GM10847 (cell line): ENCODE results near the gene MRPL1.

ENCODE experiments used
- POLR2A ChIP-seq: IDR thresholded peaks from 2 replicates; pipeline ENCODE4 v1.6.1; 2011; ENCODE audit not compliant: insufficient read length; ENCODE audit errors: extremely low read depth

Gene MRPL1

GRCh38 chr4:77927991-77928925 lies 65.6 kb downstream of the MRPL1 start:
- no peak for TF ChIP-seq POLR2A

- TF ChIP-seq POLR2A: no peak
These were observed 67.6 kb downstream of the MRPL1 start for GRCh38 chr4:77930154-77930639.

- TF ChIP-seq POLR2A: no peak
These were observed 68.2 kb downstream of the MRPL1 start for GRCh38 chr4:77930876-77931275.

- no peak for TF ChIP-seq POLR2A
These were observed 69.0 kb downstream of the MRPL1 start for GRCh38 chr4:77931452-77932135.

- no peak for TF ChIP-seq POLR2A
These were observed 75.9 kb downstream of the MRPL1 start for GRCh38 chr4:77938560-77938959.

GRCh38 chr4:77950203-77950602 lies 87.6 kb downstream of the MRPL1 start:
- TF ChIP-seq POLR2A: no peak

GRCh38 chr4:77952457-77952856 lies 89.8 kb downstream of the MRPL1 start:
- TF ChIP-seq POLR2A: no peak

- no peak for TF ChIP-seq POLR2A
These were observed 92.1 kb downstream of the MRPL1 start for GRCh38 chr4:77954690-77955089.

GRCh38 chr4:77956917-77957316 lies 94.3 kb downstream of the MRPL1 start:
- TF ChIP-seq POLR2A: no peak

- no peak for TF ChIP-seq POLR2A
These were observed 96.3 kb downstream of the MRPL1 start for GRCh38 chr4:77958897-77959296.

GRCh38 chr4:77959566-77960338 lies 97.1 kb downstream of the MRPL1 start:
- no peak for TF ChIP-seq POLR2A

- no peak for TF ChIP-seq POLR2A
These were observed 97.7 kb downstream of the MRPL1 start for GRCh38 chr4:77960367-77960766.

GRCh38 chr4:77963004-77963403 lies 100.4 kb downstream of the MRPL1 start:
- no peak for TF ChIP-seq POLR2A

GRCh38 chr4:77989968-77990367 lies 127.3 kb downstream of the MRPL1 start:
- TF ChIP-seq POLR2A: no peak

GRCh38 chr4:77990456-77990855 lies 127.8 kb downstream of the MRPL1 start:
- no peak for TF ChIP-seq POLR2A

- no peak for TF ChIP-seq POLR2A
These were observed 128.3 kb downstream of the MRPL1 start for GRCh38 chr4:77990904-77991358.

GRCh38 chr4:77992581-77992980 lies 130.0 kb downstream of the MRPL1 start:
- no peak for TF ChIP-seq POLR2A
